B cell (primary cell): Measurements from ENCODE around the gene PARVB.

ENCODE experiments used
- EZH2 ChIP-seq: IDR thresholded peaks from 2 replicates; pipeline ENCODE4 v1.6.1; 2012; ENCODE audit warnings: borderline replicate concordance, low read depth, mild to moderate bottlenecking, moderate library complexity, low read length; ENCODE audit not compliant: insufficient read depth, poor library complexity, severe bottlenecking
- TF ChIP-seq, protein P1 (sequence below): fragments of 200-600 bp; IDR thresholded peaks from one replicate; pipeline ENCODE4 v1.8.0; 2022; ENCODE audit warnings: antibody characterized with exemption, mild to moderate bottlenecking

DNA sequence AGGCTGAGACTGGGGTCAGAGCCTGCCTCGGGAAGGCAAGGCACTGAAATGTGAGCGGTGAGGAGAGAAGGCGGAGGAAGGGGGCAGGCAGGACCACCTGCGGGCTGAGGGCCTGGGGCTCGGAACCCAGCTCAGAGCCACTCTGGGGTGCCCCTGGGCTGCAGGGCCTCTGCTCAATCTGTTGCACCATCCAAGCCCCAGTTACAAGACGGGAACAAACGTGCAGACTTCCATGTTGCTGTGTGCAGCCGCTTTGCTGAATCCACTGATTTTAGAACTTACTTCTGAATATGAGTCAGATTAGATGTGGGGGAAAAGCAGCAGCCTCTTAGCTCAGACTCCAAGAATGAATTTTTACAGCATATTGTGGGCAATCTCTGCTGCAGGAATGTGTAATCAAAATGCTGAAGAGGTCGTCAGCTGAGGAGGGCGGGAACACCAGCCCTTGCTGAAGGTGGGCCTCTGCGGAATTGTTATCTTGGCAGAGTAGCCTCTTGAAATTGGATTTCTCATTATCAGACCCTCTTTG lies 178.2 kb downstream of the PARVB start:
- TF ChIP-seq EZH2: no peak
- TF ChIP-seq, protein P1, sequence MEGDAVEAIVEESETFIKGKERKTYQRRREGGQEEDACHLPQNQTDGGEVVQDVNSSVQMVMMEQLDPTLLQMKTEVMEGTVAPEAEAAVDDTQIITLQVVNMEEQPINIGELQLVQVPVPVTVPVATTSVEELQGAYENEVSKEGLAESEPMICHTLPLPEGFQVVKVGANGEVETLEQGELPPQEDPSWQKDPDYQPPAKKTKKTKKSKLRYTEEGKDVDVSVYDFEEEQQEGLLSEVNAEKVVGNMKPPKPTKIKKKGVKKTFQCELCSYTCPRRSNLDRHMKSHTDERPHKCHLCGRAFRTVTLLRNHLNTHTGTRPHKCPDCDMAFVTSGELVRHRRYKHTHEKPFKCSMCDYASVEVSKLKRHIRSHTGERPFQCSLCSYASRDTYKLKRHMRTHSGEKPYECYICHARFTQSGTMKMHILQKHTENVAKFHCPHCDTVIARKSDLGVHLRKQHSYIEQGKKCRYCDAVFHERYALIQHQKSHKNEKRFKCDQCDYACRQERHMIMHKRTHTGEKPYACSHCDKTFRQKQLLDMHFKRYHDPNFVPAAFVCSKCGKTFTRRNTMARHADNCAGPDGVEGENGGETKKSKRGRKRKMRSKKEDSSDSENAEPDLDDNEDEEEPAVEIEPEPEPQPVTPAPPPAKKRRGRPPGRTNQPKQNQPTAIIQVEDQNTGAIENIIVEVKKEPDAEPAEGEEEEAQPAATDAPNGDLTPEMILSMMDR: no peak
